Left lung (tissue), 10 donors: Measurements from ENCODE around the gene OR9A2. TPM values are rescaled to one million over a fixed set of nuclear protein-coding genes. Genes with fewer than 3 reads are reported as not detected.

Experiments
- ATAC-seq: fragments of 200-7000 bp; cut with Tn5 transposase; one replicate; pipeline ENCODE4 v1.9.1; 2020; ENCODE audit warnings: moderate library complexity
- DNase-seq, 4 donors: peaks; one replicate each; pipeline ENCODE4 v3.0.0-alpha.2; 2013 to 2020
- H3K27ac ChIP-seq, 2 donors: fragments of 200-600 bp; sonication (generic) in 1 of 2; one replicate each; pipeline versions ENCODE4 v1.5.0 to v1.8.0; 2020 to 2021
- H3K27me3 ChIP-seq, 2 donors: fragments of 200-600 bp; sonication (generic) in 1 of 2; one replicate each; pipeline versions ENCODE4 v1.5.0 to v1.8.0; 2020 to 2021
- H3K36me3 ChIP-seq, 2 donors: fragments of 200-600 bp; sonication (generic) in 1 of 2; one replicate each; pipeline versions ENCODE4 v1.5.0 to v1.8.0; 2020 to 2021
- H3K4me1 ChIP-seq, 2 donors: fragments of 200-600 bp; one replicate each; pipeline ENCODE4 v1.8.0; 2021
- H3K4me3 ChIP-seq, 2 donors: fragments of 200-600 bp; sonication (generic) in 1 of 2; one replicate each; pipeline versions ENCODE4 v1.5.0 to v1.8.0; 2020 to 2021; ENCODE audit warnings: mild to moderate bottlenecking in 1 of 2
- H3K9me3 ChIP-seq, 2 donors: fragments of 200-600 bp; sonication (generic) in 1 of 2; one replicate each; pipeline versions ENCODE4 v1.5.0 to v1.8.0; 2020 to 2021
- intact Hi-C, 2 donors: fragments of 100-400 bp; cut with DNase I; formaldehyde crosslinking; loops; one replicate each; pipeline versions ENCODE4 v1.11.2 to v1.14.2; 2022
- polyA plus RNA-seq, 6 donors: library from polyadenylated mRNA; unstranded; fragments of 120-200 nt; gene quantifications; one replicate each; pipeline ENCODE4 v1.2.1, GENCODE V29; 2013; ENCODE audit not compliant: insufficient read length in 6 of 6
- total RNA-seq, 2 donors: library from RNA; stranded (reverse); fragmentation: NEBNext Ultra II Directional; extraction: Animal tissue kit (Norgen Biotek cat#: 25700); gene quantifications; one replicate each; pipeline ENCODE4 v1.2.1, GENCODE V29; 2021
- TF ChIP-seq, protein P1 (sequence below), 2 donors: fragments of 200-600 bp; sonication (generic) in 1 of 2; IDR thresholded peaks; one replicate each; pipeline versions ENCODE4 v1.5.0 to v1.8.0; 2021; ENCODE audit warnings: antibody characterized with exemption in 2 of 2
- donor health status: DM: no; HTN: yes; CAD: no.
- donor health status: DM: no; HTN: no; CAD: no.

The OR9A2 gene
- total and polyA plus RNA-seq, 8 donors = not detected

DNA sequence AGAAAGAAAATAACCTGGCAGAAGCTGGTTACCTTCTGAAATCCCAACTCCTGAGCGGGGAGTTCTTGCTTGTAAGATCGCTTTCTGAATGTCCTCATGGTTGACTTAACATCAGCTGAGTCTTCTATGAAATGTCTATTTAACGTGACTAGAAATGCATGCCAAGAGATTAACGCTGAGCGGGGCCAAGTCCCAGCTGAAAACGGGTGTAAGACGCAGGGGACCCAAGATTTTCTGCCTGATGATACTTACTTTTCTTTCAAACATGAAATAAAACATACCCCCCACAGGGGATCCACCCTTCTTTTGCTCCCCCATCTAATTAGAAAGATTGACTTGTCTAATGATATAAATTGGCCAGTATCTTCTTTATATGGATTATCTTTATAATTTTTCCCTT is 14.9 kb downstream of the OR9A2 start:
- TF ChIP-seq, protein P1, sequence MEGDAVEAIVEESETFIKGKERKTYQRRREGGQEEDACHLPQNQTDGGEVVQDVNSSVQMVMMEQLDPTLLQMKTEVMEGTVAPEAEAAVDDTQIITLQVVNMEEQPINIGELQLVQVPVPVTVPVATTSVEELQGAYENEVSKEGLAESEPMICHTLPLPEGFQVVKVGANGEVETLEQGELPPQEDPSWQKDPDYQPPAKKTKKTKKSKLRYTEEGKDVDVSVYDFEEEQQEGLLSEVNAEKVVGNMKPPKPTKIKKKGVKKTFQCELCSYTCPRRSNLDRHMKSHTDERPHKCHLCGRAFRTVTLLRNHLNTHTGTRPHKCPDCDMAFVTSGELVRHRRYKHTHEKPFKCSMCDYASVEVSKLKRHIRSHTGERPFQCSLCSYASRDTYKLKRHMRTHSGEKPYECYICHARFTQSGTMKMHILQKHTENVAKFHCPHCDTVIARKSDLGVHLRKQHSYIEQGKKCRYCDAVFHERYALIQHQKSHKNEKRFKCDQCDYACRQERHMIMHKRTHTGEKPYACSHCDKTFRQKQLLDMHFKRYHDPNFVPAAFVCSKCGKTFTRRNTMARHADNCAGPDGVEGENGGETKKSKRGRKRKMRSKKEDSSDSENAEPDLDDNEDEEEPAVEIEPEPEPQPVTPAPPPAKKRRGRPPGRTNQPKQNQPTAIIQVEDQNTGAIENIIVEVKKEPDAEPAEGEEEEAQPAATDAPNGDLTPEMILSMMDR (IDR thresholded peaks at IDR 0.05) = no peak
- DNase-seq (no peak), ATAC-seq (no peak)
- H3K9me3 ChIP-seq = no peaks in the 10 kb centered on the region
- no peak overlapping the region for H3K27ac ChIP-seq
- H3K4me3 ChIP-seq = no peak overlapping the region
- H3K4me1 ChIP-seq = no peaks in the 10 kb centered on the region
- intact Hi-C loops = no loop called here
- peaks cover 4 to 7% of the 10 kb centered on the region in 2 donors for H3K27me3 ChIP-seq
- H3K36me3 ChIP-seq = no peaks in the 10 kb centered on the region

- peaks cover 0 to 4% of the 10 kb centered on the region in 2 donors for H3K4me1 ChIP-seq
Observed at GRCh38 chr7:143008007-143008901, 18.7 kb downstream of the OR9A2 start.

DNA sequence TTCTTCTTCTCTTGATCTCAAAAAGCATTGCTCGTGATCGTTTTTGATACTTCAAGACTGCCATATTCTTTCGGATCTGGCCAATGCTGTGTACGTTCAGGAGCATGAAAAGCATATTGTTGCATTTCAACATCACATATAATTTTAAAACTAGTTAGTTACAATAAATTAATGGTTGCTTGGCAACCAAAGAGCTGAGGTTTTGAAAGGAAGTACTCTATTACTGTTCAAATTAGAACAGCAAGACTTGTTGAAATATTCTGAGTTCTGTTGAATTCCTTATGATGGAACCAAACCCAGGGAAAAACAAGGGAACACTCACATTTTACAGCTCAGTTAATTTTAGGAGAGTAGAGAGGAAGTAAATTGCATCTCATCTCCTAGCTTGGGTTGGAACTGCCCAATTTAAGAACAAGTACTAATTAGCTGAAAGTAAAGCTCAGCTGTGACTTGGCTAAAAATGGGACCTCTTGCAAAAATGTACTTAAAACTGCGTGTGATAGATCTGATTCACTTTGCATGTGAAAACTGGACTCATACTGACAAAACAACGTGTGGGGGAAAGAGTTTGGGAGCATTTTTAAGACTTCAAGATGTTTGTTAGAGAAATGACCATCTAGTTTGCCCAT is 21.2 kb downstream of the OR9A2 start:
- Histone ChIP-seq H3K9me3 (no peaks in the 10 kb centered on the region), H3K36me3 (no peaks in the 10 kb centered on the region), H3K4me3 (no peak overlapping the region), H3K27me3 (peaks cover 0 to 7% of the 10 kb centered on the region in 2 donors), H3K4me1 (peaks cover 0 to 9% of the 10 kb centered on the region in 2 donors), H3K27ac (no peak overlapping the region)
- no peak for DNase-seq
- TF ChIP-seq, protein P1 (IDR thresholded peaks at IDR 0.05) = no peak
- no peak for ATAC-seq
- intact Hi-C loops = loop anchor here (10.0 kb wide), 2 partner anchors 141 to 209 kb away; no protein-coding TSS in a partner anchor

More at GRCh38 chr7:143008007-143008901, 18.7 kb downstream of the OR9A2 start:
- H3K4me3 ChIP-seq = no peak overlapping the region
- no peak overlapping the region for H3K27ac ChIP-seq
- intact Hi-C loops = loop anchor here (2.0 to 10.0 kb wide), 3 partner anchors 143 to 209 kb away; no protein-coding TSS in a partner anchor
- peak; percentile 98 for ATAC-seq
- H3K27me3 ChIP-seq = peaks cover 0 to 7% of the 10 kb centered on the region in 2 donors
- DNase-seq = peak; percentile 66 to 92 (median 80)
- TF ChIP-seq, protein P1 (IDR thresholded peaks at IDR 0.05) = peak; percentile 93 to 98
- no peaks in the 10 kb centered on the region for H3K36me3 ChIP-seq
- H3K9me3 ChIP-seq = no peaks in the 10 kb centered on the region

DNA sequence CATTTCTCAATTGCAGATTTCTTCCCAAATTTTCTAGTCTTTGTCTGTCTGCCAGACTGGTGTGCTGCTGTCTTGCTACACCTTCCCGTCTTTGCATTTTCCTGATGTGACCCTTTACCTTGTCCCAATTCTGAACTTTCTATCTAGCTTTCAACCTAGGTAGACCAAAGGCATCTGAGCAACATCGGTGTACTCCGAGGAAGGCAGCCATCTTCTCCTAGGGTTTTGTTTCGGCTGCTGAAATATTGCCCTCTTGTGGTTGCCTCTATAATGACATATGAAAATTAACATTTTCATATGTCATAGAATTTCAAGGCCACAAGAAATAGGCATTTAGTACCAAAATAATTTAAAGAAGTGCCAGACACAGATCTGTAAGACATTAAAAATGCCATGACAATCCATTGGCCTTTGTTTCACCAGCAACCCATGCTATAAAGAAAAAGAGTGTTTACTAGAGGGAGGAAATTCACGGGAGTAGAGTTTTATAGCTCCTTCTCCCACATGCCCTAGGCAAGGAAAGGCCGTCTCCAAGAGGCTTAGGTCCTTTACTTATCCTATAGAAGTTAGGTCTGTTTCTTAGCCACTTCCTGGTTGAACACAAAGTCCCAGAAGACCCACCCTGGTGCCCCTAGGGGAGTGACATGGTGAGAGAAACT is 23.4 kb downstream of the OR9A2 start:
- Histone ChIP-seq H3K27ac (no peak overlapping the region), H3K4me3 (no peak overlapping the region), H3K4me1 (peaks cover 0 to 9% of the 10 kb centered on the region in 2 donors), H3K36me3 (no peaks in the 10 kb centered on the region), H3K27me3 (peaks cover 0 to 5% of the 10 kb centered on the region in 2 donors), H3K9me3 (no peaks in the 10 kb centered on the region)
- intact Hi-C loops = loop anchor here (10.0 kb wide), 2 partner anchors 139 to 211 kb away; no protein-coding TSS in a partner anchor
- DNase-seq (peak in 2 of 4 donors; percentile 30 to 61), ATAC-seq (peak; percentile 87)
- TF ChIP-seq, protein P1 (IDR thresholded peaks at IDR 0.05) = peak; percentile 53 to 67
